ENCODE data around the gene SATB2. TPM values are rescaled to one million over a fixed set of nuclear protein-coding genes. Genes with fewer than 3 reads are reported as not detected.

The SATB2 gene
- total RNA-seq, 1 donor from 2014 or later: not detected

- H3K4me3 Mint-ChIP-seq: no peak overlapping the region
Measured at GRCh38 chr2:199312931-199313330, 144.8 kb downstream of the SATB2 start.

GRCh38 chr2:199310771-199311585 lies 146.8 kb downstream of the SATB2 start:
- Mint-ChIP-seq H3K4me3 (no peak overlapping the region), H3K9me3 (no peaks in the 10 kb centered on the region), H3K36me3 (ENCODE audit: low read depth) (no peaks in the 10 kb centered on the region), H3K27ac (no peak overlapping the region), H3K4me1 (ENCODE audit: low read depth) (no peaks in the 10 kb centered on the region), H3K27me3 (ENCODE audit: insufficient read depth) (no peaks in the 10 kb centered on the region)
- DNase-seq (ENCODE audit: low spot score): no peak
- intact Hi-C loops (cut with micrococcal nuclease): loop anchor here (1.0 kb wide), 1 partner anchor 22 kb away; no protein-coding TSS in a partner anchor

More at GRCh38 chr2:199312931-199313330, 144.8 kb downstream of the SATB2 start:
- no peak for DNase-seq (ENCODE audit: low spot score)
- H3K36me3 Mint-ChIP-seq (ENCODE audit: low read depth): no peaks in the 10 kb centered on the region
- intact Hi-C loops (cut with micrococcal nuclease): no loop called here
- no peaks in the 10 kb centered on the region for H3K27me3 Mint-ChIP-seq (ENCODE audit: insufficient read depth)
- no peak overlapping the region for H3K27ac Mint-ChIP-seq
- H3K9me3 Mint-ChIP-seq: no peaks in the 10 kb centered on the region
- H3K4me1 Mint-ChIP-seq (ENCODE audit: low read depth): no peaks in the 10 kb centered on the region

- H3K27me3 Mint-ChIP-seq (ENCODE audit: insufficient read depth): no peaks in the 10 kb centered on the region
- H3K27ac Mint-ChIP-seq: no peak overlapping the region
- H3K9me3 Mint-ChIP-seq: no peaks in the 10 kb centered on the region
- H3K4me3 Mint-ChIP-seq: no peak overlapping the region
- H3K4me1 Mint-ChIP-seq (ENCODE audit: low read depth): no peaks in the 10 kb centered on the region
- DNase-seq (ENCODE audit: low spot score): no peak
- intact Hi-C loops (cut with micrococcal nuclease): loop anchor here (1.0 kb wide), 1 partner anchor 21 kb away; no protein-coding TSS in a partner anchor
- no peaks in the 10 kb centered on the region for H3K36me3 Mint-ChIP-seq (ENCODE audit: low read depth)
Measured at GRCh38 chr2:199309973-199310372, 147.8 kb downstream of the SATB2 start.

GRCh38 chr2:199309411-199309810 lies 148.3 kb downstream of the SATB2 start:
- no peaks in the 10 kb centered on the region for H3K4me1 Mint-ChIP-seq (ENCODE audit: low read depth)
- DNase-seq (ENCODE audit: low spot score): no peak
- no peak overlapping the region for H3K27ac Mint-ChIP-seq
- H3K9me3 Mint-ChIP-seq: no peaks in the 10 kb centered on the region
- H3K4me3 Mint-ChIP-seq: no peak overlapping the region
- intact Hi-C loops (cut with micrococcal nuclease): no loop called here
- no peaks in the 10 kb centered on the region for H3K27me3 Mint-ChIP-seq (ENCODE audit: insufficient read depth)
- H3K36me3 Mint-ChIP-seq (ENCODE audit: low read depth): no peaks in the 10 kb centered on the region

GRCh38 chr2:199308567-199308966 lies 149.2 kb downstream of the SATB2 start:
- intact Hi-C loops (cut with micrococcal nuclease): no loop called here
- no peak for DNase-seq (ENCODE audit: low spot score)
- no peak overlapping the region for H3K27ac Mint-ChIP-seq
- no peaks in the 10 kb centered on the region for H3K4me1 Mint-ChIP-seq (ENCODE audit: low read depth)
- no peaks in the 10 kb centered on the region for H3K27me3 Mint-ChIP-seq (ENCODE audit: insufficient read depth)
- H3K4me3 Mint-ChIP-seq: no peak overlapping the region
- H3K36me3 Mint-ChIP-seq (ENCODE audit: low read depth): no peaks in the 10 kb centered on the region
- no peaks in the 10 kb centered on the region for H3K9me3 Mint-ChIP-seq

- DNase-seq (ENCODE audit: low spot score): no peak
- no peaks in the 10 kb centered on the region for H3K36me3 Mint-ChIP-seq (ENCODE audit: low read depth)
- intact Hi-C loops (cut with micrococcal nuclease): no loop called here
- no peak overlapping the region for H3K27ac Mint-ChIP-seq
- no peak overlapping the region for H3K4me3 Mint-ChIP-seq
- no peaks in the 10 kb centered on the region for H3K4me1 Mint-ChIP-seq (ENCODE audit: low read depth)
- no peaks in the 10 kb centered on the region for H3K27me3 Mint-ChIP-seq (ENCODE audit: insufficient read depth)
- H3K9me3 Mint-ChIP-seq: no peaks in the 10 kb centered on the region
Measured at GRCh38 chr2:199307461-199307860, 150.3 kb downstream of the SATB2 start.

GRCh38 chr2:199306116-199306515 lies 151.6 kb downstream of the SATB2 start:
- no peaks in the 10 kb centered on the region for H3K27me3 Mint-ChIP-seq (ENCODE audit: insufficient read depth)
- H3K9me3 Mint-ChIP-seq: no peaks in the 10 kb centered on the region
- no peaks in the 10 kb centered on the region for H3K36me3 Mint-ChIP-seq (ENCODE audit: low read depth)

GRCh38 chr2:199303728-199304177 lies 154.0 kb downstream of the SATB2 start:
- intact Hi-C loops (cut with micrococcal nuclease): no loop called here
- H3K4me1 Mint-ChIP-seq (ENCODE audit: low read depth): no peaks in the 10 kb centered on the region

More at GRCh38 chr2:199306116-199306515, 151.6 kb downstream of the SATB2 start:
- Mint-ChIP-seq H3K4me1 (ENCODE audit: low read depth) (no peaks in the 10 kb centered on the region), H3K4me3 (no peak overlapping the region), H3K27ac (no peak overlapping the region)
- no peak for DNase-seq (ENCODE audit: low spot score)
- intact Hi-C loops (cut with micrococcal nuclease): no loop called here

GRCh38 chr2:199302851-199303250 lies 154.9 kb downstream of the SATB2 start:
- H3K4me3 Mint-ChIP-seq: no peak overlapping the region
- no peaks in the 10 kb centered on the region for H3K9me3 Mint-ChIP-seq
- DNase-seq (ENCODE audit: low spot score): no peak
- H3K36me3 Mint-ChIP-seq (ENCODE audit: low read depth): no peaks in the 10 kb centered on the region
- no peaks in the 10 kb centered on the region for H3K27me3 Mint-ChIP-seq (ENCODE audit: insufficient read depth)
- no peaks in the 10 kb centered on the region for H3K4me1 Mint-ChIP-seq (ENCODE audit: low read depth)
- intact Hi-C loops (cut with micrococcal nuclease): no loop called here
- H3K27ac Mint-ChIP-seq: no peak overlapping the region

More at GRCh38 chr2:199303728-199304177, 154.0 kb downstream of the SATB2 start:
- no peaks in the 10 kb centered on the region for H3K27me3 Mint-ChIP-seq (ENCODE audit: insufficient read depth)
- DNase-seq (ENCODE audit: low spot score): no peak
- H3K27ac Mint-ChIP-seq: no peak overlapping the region
- no peak overlapping the region for H3K4me3 Mint-ChIP-seq
- no peaks in the 10 kb centered on the region for H3K36me3 Mint-ChIP-seq (ENCODE audit: low read depth)
- H3K9me3 Mint-ChIP-seq: no peaks in the 10 kb centered on the region

GRCh38 chr2:199288424-199288823 lies 169.3 kb downstream of the SATB2 start:
- H3K4me3 Mint-ChIP-seq: no peak overlapping the region
- DNase-seq (ENCODE audit: low spot score): no peak
- H3K9me3 Mint-ChIP-seq: no peaks in the 10 kb centered on the region
- H3K4me1 Mint-ChIP-seq (ENCODE audit: low read depth): no peaks in the 10 kb centered on the region
- H3K27me3 Mint-ChIP-seq (ENCODE audit: insufficient read depth): no peaks in the 10 kb centered on the region
- intact Hi-C loops (cut with micrococcal nuclease): no loop called here
- H3K36me3 Mint-ChIP-seq (ENCODE audit: low read depth): no peaks in the 10 kb centered on the region
- no peak overlapping the region for H3K27ac Mint-ChIP-seq

GRCh38 chr2:199282309-199282708 lies 175.4 kb downstream of the SATB2 start:
- H3K4me3 Mint-ChIP-seq: no peak overlapping the region
- H3K36me3 Mint-ChIP-seq (ENCODE audit: low read depth): no peaks in the 10 kb centered on the region
- intact Hi-C loops (cut with micrococcal nuclease): no loop called here

GRCh38 chr2:199279146-199279545 lies 178.6 kb downstream of the SATB2 start:
- Mint-ChIP-seq H3K27me3 (ENCODE audit: insufficient read depth) (no peaks in the 10 kb centered on the region), H3K27ac (no peak overlapping the region), H3K36me3 (ENCODE audit: low read depth) (no peaks in the 10 kb centered on the region), H3K4me3 (no peak overlapping the region), H3K9me3 (no peaks in the 10 kb centered on the region), H3K4me1 (ENCODE audit: low read depth) (no peaks in the 10 kb centered on the region)
- intact Hi-C loops (cut with micrococcal nuclease): no loop called here
- no peak for DNase-seq (ENCODE audit: low spot score)

More at GRCh38 chr2:199282309-199282708, 175.4 kb downstream of the SATB2 start:
- Mint-ChIP-seq H3K27me3 (ENCODE audit: insufficient read depth) (no peaks in the 10 kb centered on the region), H3K27ac (no peak overlapping the region), H3K4me1 (ENCODE audit: low read depth) (no peaks in the 10 kb centered on the region), H3K9me3 (no peaks in the 10 kb centered on the region)
- no peak for DNase-seq (ENCODE audit: low spot score)

GRCh38 chr2:199278099-199278498 lies 179.6 kb downstream of the SATB2 start:
- no peak overlapping the region for H3K4me3 Mint-ChIP-seq
- no peaks in the 10 kb centered on the region for H3K27me3 Mint-ChIP-seq (ENCODE audit: insufficient read depth)
- H3K9me3 Mint-ChIP-seq: no peaks in the 10 kb centered on the region
- no peaks in the 10 kb centered on the region for H3K36me3 Mint-ChIP-seq (ENCODE audit: low read depth)
- no peak for DNase-seq (ENCODE audit: low spot score)
- intact Hi-C loops (cut with micrococcal nuclease): no loop called here
- no peaks in the 10 kb centered on the region for H3K4me1 Mint-ChIP-seq (ENCODE audit: low read depth)
- H3K27ac Mint-ChIP-seq: no peak overlapping the region

All from activated T-helper 1 cell treated with anti-CD3 and anti-CD28 coated beads, Interleukin-12 subunit alpha, Interleukin-12 subunit beta, Interleukin-2, Interleukin-4 antibody, amounts not matched to agents 30 ng/mL and 10 ng/mL and 1 ng/mL, durations not matched to agents 14 hours and 24 hours and 36 hours (primary cell).